HG03378 (cell line): ENCODE measurements around the gene ARID5B.

Experiments used
- ATAC-seq: cut with Tn5 transposase; IDR thresholded peaks from one replicate; pipeline ENCODE4 v1.9.1; 2021; ENCODE audit warnings: mild to moderate bottlenecking, moderate library complexity; ENCODE audit not compliant: unreplicated experiment

ARID5B gene

GRCh38 chr10:61903221-61903927 lies 1.9 kb downstream of the ARID5B start:
- ATAC-seq: peak; percentile 36

- ATAC-seq: no peak
Measured at GRCh38 chr10:61903928-61904344, 2.4 kb downstream of the ARID5B start.

GRCh38 chr10:61904733-61905725 lies 3.5 kb downstream of the ARID5B start:
- ATAC-seq: peak; percentile 52

GRCh38 chr10:61905837-61906561 lies 4.5 kb downstream of the ARID5B start:
- no peak for ATAC-seq

GRCh38 chr10:61906562-61906901 lies 5.0 kb downstream of the ARID5B start:
- no peak for ATAC-seq

- ATAC-seq: no peak
Measured at GRCh38 chr10:61907011-61907410, 5.5 kb downstream of the ARID5B start.

- ATAC-seq: no peak
Measured at GRCh38 chr10:61907587-61907986, 6.1 kb downstream of the ARID5B start.

- no peak for ATAC-seq
Measured at GRCh38 chr10:61910226-61910805, 8.8 kb downstream of the ARID5B start.

- ATAC-seq: no peak
Measured at GRCh38 chr10:61910894-61911293, 9.4 kb downstream of the ARID5B start.

- ATAC-seq: no peak
Measured at GRCh38 chr10:61911425-61911824, 9.9 kb downstream of the ARID5B start.

GRCh38 chr10:61912981-61913380 lies 11.5 kb downstream of the ARID5B start:
- ATAC-seq: no peak

- ATAC-seq: no peak
Measured at GRCh38 chr10:61918140-61918539, 16.6 kb downstream of the ARID5B start.

- no peak for ATAC-seq
Measured at GRCh38 chr10:61918989-61919388, 17.5 kb downstream of the ARID5B start.

GRCh38 chr10:61919646-61920215 lies 18.2 kb downstream of the ARID5B start:
- ATAC-seq: no peak

GRCh38 chr10:61921143-61921542 lies 19.6 kb downstream of the ARID5B start:
- peak; percentile 69 for ATAC-seq

GRCh38 chr10:61923210-61923949 lies 21.9 kb downstream of the ARID5B start:
- ATAC-seq: no peak

- ATAC-seq: no peak
Measured at GRCh38 chr10:61923950-61924274, 22.4 kb downstream of the ARID5B start.

- ATAC-seq: no peak
Measured at GRCh38 chr10:61929555-61929954, 28.1 kb downstream of the ARID5B start.

- no peak for ATAC-seq
Measured at GRCh38 chr10:61931620-61932332, 30.3 kb downstream of the ARID5B start.
